GM21619 (cell line): Measurements from ENCODE around the gene NECAB3.

Source experiments
- ATAC-seq: cut with Tn5 transposase; IDR thresholded peaks from one replicate; pipeline ENCODE4 v1.9.1; 2021; ENCODE audit not compliant: unreplicated experiment

The NECAB3 gene

GRCh38 chr20:33622705-33623365 is 51.4 kb downstream of the NECAB3 start:
- ATAC-seq: no peak

- ATAC-seq: no peak
Observed at GRCh38 chr20:33621717-33622400, 52.4 kb downstream of the NECAB3 start.

- no peak for ATAC-seq
Observed at GRCh38 chr20:33612001-33612400, 62.2 kb downstream of the NECAB3 start.

- no peak for ATAC-seq
Observed at GRCh38 chr20:33611106-33611505, 63.1 kb downstream of the NECAB3 start.

GRCh38 chr20:33609504-33609903 is 64.7 kb downstream of the NECAB3 start:
- ATAC-seq: no peak
